GM19395 (cell line): ENCODE measurements around the gene NRTN.
"Not testable (repeated sequence)": the region's sequence is repeated elsewhere in the genome, so short reads cannot be mapped to it uniquely, and the experiment has no call there.

ENCODE experiments used
- ATAC-seq: cut with Tn5 transposase; IDR thresholded peaks from one replicate; pipeline ENCODE4 v1.9.1; 2021; ENCODE audit warnings: mild to moderate bottlenecking, moderate library complexity; ENCODE audit not compliant: unreplicated experiment

The NRTN gene, protein sequence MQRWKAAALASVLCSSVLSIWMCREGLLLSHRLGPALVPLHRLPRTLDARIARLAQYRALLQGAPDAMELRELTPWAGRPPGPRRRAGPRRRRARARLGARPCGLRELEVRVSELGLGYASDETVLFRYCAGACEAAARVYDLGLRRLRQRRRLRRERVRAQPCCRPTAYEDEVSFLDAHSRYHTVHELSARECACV

DNA sequence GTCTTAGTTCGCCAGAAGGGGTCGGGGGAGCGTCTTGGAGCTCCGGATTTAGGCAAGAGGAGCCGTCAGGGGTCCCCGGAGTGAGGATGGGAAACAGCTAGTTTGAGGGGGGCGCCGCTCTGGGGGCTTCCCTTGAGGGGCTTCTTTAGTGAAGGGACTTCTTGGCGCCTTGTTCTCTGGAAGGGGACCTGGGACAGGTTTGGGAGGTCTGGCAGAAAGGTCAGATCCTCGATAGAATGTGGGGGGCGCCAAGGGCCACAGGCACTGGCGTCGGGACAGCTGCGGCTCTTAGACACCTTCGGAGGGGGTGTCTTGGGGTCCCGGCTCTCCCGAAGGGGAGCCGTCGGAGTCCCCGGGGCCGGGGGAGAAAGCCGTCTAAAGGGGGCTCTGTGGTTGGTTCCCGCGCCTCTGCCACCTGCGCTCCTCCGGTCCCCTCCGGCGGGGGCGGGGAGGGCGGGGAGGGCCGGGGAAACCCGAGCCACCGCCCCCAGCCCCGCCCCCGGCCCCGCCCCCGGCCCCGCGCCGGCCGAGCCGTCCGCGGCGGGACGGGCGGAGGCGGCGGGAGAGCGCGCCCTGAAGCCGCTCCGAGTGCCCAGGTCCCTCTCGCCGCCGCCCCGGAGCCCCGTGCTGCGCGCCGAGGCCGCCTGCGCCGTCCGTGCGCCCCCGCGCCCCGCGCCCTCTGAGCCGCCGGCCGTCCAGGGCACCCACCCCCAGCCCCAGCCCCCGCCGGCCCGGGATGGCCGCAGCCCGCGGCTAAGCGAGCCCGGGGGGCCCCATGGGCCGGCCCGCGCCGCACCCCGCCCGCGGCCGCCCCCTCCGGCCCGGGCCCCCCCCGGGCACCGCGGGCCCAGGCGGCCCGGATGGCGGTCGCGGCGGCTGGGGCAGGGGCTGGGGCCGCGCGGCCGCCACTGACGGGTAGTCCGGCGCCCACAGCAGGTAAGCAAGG, at the start of gene NRTN:
Gene NRTN, plus strand, starts transcription at position 552 of the 946 bp plus-strand sequence. CDS start 19,099 bp downstream, outside the sequence.
- no peak for ATAC-seq

GRCh38 chr19:5762608-5763217, 42.2 kb upstream of the NRTN start:
- no peak for ATAC-seq

- no peak for ATAC-seq
Measured at GRCh38 chr19:5765220-5765619, 39.6 kb upstream of the NRTN start.

DNA sequence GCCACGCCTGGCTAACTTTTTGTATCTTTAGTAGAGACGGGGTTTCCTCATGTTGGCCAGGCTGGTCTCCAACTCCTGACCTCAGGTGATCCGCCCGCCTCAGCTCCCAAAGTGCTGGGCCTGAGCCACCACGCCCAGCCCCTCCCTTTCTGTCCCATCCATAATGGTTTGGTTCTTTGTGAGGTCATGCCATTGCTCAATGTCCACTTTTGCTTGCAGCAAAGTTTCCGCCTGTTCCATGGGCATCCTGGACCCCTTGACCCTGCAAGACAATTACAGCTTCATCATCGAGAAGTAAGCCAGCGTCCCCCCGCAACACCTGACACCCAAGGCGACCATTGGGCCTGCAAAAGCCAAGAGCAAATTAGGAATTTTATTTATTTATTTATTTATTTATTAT, 36.9 kb upstream of the NRTN start:
- ATAC-seq: no peak

GRCh38 chr19:5772416-5772815, 32.5 kb upstream of the NRTN start:
- no peak for ATAC-seq

GRCh38 chr19:5773276-5773675, 31.6 kb upstream of the NRTN start:
- no peak for ATAC-seq

- no peak for ATAC-seq
Measured at GRCh38 chr19:5774921-5775320, 29.9 kb upstream of the NRTN start.

DNA sequence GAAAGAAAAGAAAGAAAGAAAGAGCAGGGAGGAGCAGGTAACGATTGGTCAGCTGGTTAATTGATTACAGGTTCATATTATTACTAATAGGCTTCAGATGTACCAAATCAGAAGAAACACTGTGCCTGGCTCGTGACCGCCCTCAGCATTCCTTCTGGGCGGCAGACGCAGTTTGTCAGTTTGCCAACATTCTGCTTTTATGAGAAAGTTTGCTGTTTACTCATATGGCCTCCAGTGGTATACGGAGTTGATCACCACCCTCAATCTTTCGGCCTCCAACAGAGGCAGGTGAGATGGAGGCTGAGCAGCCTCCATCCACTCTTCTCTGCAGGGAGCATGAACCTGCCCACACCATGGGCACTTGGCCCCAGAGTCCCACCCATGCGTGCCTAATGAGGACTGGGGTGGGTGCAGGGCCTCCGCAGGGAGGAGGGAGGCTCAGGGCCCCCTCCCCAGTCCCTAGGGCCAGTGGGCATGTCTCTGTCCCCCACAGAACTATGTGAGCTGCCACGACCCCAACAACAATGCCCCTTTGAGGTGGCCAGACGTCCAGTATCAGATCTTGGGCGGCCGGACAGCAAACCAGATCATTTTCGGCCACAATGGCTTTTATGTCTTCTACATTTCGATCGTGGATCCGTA, 29.1 kb upstream of the NRTN start:
- no peak for ATAC-seq

GRCh38 chr19:5778402-5778801, 26.5 kb upstream of the NRTN start:
- no peak for ATAC-seq

DNA sequence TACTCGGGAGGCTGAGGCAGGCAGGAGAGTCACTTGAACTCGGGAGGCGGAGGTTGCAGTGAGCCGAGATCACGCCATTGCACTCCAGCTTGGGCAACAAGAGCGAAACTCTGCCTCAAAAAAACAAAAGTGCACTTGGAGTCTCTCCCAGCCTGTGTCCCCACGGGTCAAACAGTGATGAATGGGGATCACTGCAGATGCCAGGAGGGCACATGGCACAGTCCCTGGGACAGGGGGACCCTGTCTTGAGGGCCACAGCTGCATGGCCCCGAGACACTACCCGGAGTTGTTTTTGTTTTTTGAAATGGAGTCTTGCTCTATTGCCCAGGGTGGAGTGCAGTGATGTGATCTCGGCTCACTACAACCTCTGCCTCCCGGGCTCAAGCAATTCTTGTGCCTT, 24.0 kb upstream of the NRTN start:
- not testable (repeated sequence) for ATAC-seq

GRCh38 chr19:5782322-5782721, 22.5 kb upstream of the NRTN start:
- ATAC-seq: no peak

DNA sequence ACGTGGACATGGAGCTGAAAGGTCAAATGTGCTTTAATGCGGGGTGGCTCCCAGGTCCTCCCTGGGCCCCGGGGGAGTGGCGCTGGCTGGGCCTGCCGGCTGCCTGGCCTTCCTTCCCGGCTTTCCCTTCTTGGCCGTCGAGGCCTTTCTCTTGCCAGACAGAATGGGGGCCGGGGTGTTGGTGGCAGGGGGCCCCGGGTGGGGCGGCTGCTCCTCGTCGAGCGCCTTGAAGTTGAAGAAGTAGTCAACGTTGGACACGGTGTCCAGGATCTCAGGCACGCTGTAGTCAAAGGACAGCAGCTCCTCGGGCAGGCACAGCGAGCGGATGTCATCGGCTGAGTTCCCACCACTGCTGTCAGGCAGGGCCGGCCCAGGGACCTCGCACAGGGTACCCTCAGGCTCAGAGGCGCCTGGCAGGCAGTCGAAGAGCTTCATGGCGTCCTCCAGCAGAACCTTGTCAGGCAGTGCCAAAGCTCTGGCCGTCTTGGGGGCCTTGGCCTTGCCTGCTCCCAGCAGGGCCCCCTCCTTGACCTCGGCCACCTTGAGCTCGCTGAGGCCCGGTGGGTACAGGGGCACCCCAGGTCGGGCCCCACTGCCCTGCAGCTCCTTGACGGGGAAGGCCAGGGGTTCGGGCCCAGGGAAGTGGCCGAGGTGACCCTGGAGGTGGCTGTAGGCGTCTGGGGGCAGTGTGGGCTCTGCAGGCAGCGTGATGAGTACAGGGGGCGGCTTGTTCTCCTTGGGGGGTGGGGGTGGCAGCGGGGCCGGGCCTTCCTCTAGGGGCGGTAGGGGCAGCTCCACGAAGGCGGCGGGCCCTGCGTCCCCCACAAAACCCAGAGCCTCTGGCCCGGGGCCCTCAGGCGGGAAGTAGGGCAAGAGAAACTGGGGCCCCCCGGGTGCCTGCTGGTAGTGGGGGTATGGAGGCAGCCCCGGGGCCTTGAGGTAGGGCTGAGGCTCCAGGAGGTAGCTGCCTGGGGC, 21.6 kb upstream of the NRTN start:
- no peak for ATAC-seq

DNA sequence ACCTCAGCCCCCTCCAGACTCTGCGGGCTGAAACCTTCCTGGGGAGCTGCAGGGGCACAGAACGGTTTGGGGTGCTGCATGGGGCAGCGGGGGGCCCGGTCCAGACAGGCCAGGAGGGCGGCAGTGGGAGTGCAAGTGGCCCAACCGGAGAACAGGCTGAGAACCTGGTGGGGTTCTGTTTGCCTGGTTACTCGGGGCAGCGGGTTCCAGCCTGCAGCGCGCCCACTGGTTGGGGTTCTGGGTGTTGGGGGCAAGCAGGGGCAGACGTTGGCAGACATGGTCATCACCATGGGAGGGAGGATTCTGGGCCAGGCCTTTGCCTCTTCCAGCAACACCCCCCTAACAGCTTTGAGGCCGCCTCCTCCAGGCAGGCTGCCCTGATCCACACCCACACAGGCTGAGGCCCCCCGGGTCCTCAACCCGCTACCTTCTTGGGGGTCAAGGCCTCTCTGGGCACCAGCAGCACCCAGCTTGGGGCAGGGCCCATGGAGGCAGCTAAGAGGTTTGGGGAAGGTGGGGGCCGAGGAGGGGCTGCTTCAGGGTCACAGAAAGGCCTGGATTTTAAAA, 20.2 kb upstream of the NRTN start, which contains the start of gene PRR22:
Gene PRR22, minus strand, starts transcription at position 166 of the 567 bp plus-strand sequence. Its CDS starts 86 bp downstream, at position 80.
- ATAC-seq: no peak

GRCh38 chr19:5785423-5785822, 19.4 kb upstream of the NRTN start:
- no peak for ATAC-seq

DNA sequence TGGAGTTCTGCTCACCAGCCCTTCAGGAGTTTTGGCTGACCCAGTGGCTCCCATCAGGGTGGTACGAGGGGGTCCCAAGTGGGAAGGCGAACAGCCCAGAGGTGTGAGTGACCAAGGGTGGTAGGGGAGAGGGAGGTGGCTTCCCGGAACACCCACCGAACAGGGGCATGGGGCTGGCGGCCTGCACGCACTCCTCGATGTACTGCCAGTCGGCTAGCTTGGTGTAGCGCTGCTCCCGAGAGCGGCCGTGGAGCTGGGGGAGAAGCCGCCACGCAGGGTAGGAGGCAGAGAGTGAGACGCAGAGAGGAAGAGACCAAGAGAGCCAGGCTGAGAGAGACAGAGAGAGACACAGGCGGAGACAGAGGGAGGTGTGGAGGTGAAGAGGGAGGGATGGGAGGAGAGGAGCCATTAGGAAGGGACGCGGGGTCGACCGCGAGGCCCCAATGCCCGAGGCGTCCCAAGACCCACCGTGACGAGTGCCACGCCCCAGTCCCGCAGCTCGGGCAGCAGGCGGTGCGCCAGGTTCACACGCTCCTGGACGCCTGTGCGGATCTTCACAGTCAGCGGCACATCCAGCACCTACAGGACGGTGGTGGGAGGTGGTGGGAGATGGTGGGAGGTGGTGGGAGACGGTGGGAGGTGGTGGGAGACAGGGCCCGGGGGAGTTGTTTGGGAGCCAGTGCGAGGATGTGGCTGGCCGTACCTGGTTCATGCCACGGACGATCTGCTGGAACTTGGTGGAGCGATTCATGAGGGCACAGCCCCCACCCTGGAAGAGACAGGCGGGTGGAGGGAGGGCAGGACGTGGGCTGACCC, 18.1 kb upstream of the NRTN start:
- ATAC-seq: no peak

DNA sequence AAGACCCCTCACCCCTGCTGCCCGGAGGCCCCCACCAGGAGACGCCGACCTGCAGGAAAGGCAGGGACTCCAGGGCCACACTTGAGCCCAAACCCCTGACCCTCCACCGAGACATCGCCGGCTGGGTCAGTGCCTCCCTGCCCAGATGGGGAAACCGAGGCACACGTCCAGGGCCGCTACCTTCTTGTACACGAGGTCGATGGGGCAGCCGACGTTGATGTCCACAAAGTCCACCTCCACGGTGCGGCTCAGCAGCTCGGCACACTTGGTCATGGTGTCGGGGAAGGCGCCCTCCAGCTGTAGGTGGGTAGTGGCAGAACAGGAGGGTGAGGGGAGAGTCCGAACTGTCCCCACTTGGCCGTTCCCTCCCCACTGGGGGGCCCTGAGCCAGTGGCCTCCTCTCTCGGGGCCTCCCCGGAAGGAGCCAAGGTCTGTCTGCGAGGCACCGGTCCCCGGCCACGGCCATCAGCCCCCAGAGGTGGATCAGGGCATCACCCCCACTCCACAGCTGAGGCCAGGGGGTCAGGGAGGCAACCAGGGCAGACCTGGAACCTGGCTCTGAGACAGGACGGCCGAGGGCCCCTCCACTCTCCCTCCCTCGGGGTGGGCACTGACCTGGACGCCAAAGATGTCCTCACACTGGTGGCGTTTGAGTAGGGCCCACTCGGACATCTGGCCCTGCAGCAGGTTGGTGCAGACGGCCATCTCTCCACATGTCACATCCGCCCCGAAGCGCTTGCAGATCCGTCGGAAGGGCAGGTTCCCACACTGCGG, 17.3 kb upstream of the NRTN start:
- no peak for ATAC-seq

DNA sequence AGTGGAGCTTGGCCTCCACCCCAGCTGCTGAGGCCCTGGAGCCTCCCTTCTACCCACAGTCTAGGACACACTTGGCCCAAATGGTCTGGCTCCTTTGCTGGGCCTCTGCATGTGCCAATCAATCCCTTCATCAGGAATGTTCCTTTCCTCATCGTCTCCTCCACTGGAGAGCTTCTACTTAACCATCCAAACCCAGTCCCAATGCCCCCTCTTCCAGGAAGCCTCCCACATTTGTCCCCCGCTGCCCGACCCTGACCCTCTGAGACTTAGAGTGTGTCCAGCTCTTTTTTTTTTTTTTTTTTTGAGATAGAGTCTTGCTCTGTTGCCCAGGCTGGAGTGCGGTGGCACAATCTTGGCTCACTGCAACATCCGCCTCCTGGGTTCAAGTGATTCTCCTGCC, 16.4 kb upstream of the NRTN start:
- no peak for ATAC-seq

DNA sequence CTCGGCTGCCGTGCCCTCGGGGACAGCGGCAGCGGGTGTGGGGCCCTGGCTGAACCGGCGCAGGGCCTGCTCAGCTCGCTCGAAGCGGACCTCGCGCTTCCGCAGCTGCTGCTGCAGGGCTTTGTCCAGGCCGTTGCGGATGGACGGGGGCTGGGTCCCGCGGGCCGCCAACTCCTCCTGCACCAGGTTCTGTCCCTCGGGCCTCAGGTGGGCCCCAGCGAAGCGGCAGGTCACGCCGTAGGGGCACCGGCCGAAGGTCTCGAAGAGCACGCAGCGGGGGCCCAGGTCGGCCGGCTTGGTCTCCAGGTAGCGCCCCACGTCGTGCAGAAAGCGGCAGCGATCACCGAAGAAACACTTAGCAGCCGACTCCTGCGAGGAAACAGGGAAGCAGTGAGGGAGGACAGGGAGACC, 15.5 kb upstream of the NRTN start:
- no peak for ATAC-seq
